Right lobe of liver (tissue), 4 donors: ENCODE data around the gene ZNF391.

Source experiments
- CTCF ChIP-seq, 4 donors: fragments of 200-600 bp in 3 of 4; fragments of 450-650 bp in 1 of 4; IDR thresholded peaks; one replicate each; pipeline versions ENCODE4 v1.5.1 to v1.8.0; 2016 to 2022; ENCODE audit warnings: antibody characterized with exemption in 4 of 4, mild to moderate bottlenecking in 2 of 4
- POLR2A ChIP-seq: fragments of 450-650 bp; IDR thresholded peaks from one replicate; pipeline ENCODE4 v1.6.1; 2017; ENCODE audit warnings: antibody characterized with exemption, mild to moderate bottlenecking
- donor health status: DM: no; HTN: no; CAD: no.
- donor health status: DM: no; HTN: no; CAD: no.
- donor health status: DM: no; HTN: yes; CAD: no.

GRCh38 chr6:27452496-27452897 is 63.9 kb downstream of the ZNF391 start:
- TF ChIP-seq CTCF (IDR thresholded peaks at IDR 0.05) (no peak), POLR2A (no peak)
